ENCODE data around the gene TRPM3.

TRPM3 gene

DNA sequence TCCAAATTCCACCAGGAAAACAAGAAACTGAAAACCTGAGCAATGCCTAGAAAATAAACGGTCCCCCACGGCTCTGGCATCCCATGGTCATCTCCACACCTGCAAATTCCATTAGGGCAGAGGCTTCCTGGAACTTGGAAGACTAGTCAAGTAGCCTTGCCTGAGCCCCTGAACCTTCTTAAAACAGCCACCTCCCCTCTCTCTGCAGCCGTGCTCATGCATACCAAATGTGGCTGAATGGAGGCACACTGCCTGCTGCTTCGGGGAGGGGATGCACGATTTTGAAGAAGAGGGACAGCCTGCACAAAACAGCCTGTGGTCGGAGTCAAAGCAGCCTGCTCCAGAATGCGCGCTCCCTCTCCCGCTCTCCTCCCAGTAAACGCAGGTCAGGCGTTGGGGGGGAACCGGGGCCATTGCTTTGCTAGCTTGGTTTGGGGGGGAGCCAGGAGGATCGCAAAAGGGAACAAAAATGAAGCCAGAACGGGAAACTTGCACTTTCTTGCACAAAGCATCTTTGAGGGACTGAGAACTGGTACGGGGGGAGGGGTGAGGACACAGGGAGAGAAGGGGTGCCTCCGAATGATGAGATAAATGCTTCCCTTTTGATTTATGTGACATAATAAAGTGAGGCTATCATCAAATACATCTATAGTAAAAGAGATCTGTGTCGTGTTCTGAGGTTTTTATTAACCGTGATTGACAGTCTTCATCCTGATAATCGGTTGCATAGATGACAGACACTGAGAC is at the start of gene TRPM3:
Gene TRPM3 (minus strand): TSS at position 347 of the 747 bp plus-strand sequence. CDS start 267 bp downstream, at position 80.
- no peak for DNase-seq

DNA sequence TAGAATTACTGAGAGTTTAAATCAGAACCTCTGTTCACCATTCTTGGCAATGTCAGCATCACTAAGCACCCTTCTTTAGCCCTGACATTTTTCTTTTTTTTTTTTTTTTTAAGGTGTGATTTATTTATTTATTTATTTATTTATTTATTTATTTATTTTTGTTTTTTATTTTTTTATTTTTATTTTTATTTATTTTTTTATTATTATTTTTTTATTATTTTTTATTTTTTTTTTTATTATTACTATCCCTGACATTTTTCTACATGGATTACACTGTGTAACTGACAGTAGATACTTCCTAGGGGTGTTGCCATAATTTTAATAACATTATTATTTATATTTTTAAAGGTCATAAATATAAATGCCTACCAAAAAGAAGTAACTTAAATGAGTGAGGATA is 47.0 kb upstream of the TRPM3 start:
- DNase-seq = no peak

DNA sequence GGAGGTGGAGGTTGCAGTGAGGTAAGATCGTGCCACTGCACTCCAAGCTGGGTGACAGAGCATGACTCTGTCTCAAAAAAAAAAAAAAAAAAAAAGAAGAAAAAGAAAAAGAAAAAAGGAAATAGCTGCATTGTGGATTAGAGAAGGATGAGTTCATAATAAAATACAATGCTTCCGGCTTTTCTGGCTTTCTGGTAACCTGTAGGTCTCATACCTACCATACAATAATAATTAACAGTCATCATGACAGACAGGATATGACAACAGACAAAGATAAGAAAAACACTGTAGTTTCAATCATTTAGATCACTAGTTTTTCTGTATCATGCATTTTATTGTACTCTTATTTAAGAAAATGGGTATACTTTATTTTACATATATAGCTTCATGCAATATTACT is 40.7 kb upstream of the TRPM3 start:
- DNase-seq = no peak

DNA sequence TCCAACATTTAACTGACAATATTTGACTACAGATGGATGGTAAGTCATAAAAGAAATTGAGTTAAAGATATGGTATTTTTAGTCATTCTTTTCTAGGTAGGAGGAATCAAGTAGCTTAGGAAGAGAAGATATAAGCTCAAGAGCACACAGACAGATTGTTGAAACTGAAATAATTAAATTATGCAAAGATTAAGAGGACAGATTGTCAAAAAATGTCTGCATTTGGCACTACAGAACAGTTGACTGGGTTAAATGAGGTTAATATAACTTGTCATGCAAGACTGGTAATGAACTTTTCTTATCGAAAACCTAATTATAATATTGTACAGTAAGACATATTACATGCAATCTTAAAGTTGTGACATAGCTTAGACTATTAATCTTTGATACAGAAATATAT is 36.3 kb upstream of the TRPM3 start:
- DNase-seq = no peak

DNA sequence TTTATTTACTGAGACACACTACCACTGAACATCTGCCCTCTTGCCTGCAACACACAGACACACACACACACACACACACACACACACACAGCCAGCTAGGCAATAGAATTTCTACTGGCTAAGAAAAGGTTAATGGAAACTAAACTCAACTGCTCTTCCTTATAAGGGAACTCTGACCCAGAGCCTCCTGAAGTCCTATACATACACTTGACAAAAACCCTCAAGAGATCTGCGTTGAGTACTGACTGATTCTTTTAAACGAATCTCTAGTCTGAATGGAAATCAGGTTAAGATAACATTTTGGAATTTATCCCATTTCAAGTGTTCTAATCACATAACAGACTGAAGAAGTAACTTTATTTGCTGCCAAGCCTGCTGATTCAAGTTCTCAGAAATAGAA is 25.9 kb upstream of the TRPM3 start:
- DNase-seq = no peak

DNA sequence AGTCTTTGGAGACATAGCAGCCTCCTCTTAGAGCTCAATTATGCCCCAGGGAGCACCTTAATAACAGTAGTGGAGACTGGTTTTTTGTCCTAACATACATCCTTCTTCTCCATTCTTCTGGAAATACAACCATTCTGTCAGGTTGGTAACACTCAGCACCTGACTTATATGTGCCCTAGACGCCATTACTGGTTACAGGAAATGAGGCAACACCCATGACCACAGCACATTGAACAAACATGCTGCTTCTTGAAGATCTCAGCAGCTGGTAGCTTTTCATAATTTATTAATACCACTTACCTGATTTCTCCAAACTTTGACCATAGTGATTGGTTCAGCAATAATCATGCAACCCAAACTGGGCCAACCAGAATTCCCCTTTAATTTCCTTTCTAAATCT is 25.1 kb upstream of the TRPM3 start:
- DNase-seq = no peak

DNA sequence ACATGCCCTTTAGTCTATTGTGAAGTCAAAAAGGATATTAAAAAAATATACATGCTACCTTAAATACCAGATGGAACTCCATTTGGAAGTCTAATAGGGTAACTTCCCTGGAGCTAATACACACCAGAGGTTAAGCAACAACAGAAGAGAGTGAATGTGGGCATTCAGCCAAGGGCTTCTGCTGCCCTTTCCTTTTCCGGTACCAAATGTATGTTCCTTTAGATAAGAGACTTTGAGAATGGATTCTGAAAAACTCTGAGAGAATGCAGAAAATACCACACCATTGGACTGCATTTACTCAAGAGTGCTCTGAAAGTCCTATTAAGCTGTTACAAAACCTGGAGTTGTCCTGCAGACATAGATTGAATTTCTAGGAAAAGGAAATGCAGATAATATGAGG is 23.8 kb upstream of the TRPM3 start:
- no peak for DNase-seq

DNA sequence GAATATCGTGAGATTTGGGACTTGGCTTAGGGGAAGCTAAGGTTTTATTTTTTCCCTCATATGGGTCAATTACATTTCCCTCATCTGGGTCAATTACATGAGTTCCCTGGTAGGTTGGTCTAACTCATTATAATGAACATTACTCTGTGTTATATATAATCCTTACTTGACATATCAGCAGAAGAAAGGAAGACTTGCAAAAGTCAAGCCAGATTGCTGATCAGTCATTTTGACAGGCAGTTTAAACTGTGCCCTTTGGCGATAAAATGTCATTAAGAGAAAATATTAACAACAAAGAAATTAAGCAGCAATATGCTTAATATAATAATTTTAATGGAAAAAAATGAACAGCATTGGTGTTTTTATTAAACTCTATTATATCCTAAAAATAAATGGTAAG is 23.1 kb upstream of the TRPM3 start:
- DNase-seq = no peak

DNA sequence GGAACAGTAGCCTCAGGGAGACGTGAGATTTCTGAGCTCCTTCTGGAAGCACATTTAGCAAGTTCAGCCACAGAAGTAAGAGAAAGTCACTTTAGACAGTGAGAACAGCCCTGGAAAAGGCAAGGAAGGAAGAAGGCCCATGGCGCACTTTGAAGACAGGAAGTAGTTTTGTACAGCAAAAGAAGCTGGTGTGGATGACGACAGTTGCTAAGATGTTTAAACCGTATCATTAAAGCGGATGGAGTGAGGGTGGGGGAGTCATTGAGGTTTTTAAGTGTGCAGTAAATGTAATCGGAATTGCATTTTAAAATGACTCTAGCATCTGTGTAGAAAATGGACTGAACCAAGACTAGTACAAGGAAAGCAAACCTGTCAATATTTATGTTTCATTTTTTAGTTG is 15.3 kb upstream of the TRPM3 start:
- no peak for DNase-seq

DNA sequence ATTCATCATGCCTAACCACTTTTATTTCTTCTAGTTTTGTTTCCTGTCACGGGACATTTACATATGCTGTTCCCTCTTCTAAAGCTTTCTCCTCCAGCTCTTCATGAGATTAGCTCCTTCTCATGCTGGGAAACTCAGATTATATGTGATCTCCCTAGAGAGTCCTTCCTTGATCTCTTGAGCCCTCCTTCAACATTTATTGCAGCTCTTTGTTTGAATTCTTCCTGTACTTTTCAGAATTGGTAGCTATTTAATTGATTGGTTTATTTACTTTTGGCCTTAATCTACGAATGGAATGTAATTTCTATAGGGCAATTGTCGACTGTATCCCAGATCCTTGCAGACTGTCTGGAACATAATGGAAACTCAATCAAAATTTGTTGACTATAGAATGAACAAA is 9.7 kb upstream of the TRPM3 start:
- no peak for DNase-seq

DNA sequence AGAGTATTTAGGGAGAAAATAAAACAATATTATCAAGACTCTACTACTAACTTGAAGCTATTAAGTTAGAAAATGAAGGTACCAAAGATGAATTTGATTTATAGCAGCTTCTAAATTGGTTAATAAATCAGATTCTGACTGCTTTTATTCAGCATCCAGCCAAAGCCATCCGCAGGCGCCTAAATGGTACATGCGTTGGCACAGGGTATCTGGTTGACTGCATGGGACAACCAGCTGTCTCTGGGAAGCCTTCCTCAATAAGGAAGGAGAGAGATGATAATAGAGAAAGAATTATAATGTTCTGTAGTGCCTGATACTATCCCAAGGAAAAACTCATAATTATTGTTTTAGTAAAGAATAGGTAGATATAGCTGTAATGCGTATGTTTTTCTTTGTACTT is 9.1 kb upstream of the TRPM3 start:
- no peak for DNase-seq

DNA sequence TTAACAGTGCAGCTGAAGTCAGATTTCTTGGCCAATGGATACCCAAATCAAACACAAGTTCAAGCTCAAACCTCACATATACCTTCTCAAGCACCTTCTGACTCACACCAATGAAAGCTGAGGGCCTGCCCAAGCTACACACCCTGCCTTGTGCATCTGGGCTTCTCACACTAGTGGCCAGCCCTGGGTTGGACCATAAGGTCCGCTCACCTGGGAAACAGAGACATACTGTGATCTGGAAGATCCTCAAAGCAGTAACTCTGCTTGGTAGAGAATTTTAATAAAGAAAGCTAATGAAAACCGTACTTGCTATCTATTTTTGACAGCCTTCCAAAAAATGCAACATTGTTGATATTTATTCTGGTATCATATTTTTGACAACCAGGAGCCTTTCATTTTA is 7.4 kb upstream of the TRPM3 start:
- DNase-seq = no peak

DNA sequence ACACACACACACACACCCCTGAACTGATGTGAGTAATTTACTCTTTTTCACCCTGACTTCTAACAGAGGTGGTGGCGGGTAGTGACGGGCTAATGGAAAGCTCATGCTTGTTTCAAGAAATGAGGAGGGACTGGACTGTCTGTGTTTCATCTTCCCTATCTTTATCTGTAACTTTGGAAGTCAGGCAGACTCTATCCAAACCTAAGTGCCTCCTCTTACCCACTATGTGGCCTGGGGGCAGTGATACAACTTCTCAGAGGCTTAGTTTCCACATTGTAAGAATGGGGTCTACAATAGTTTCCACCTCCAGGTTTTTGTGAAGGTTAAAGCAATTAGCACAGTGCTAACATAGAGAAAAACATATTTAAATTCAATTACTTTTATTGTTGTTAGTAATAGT is 5.9 kb upstream of the TRPM3 start:
- no peak for DNase-seq

DNA sequence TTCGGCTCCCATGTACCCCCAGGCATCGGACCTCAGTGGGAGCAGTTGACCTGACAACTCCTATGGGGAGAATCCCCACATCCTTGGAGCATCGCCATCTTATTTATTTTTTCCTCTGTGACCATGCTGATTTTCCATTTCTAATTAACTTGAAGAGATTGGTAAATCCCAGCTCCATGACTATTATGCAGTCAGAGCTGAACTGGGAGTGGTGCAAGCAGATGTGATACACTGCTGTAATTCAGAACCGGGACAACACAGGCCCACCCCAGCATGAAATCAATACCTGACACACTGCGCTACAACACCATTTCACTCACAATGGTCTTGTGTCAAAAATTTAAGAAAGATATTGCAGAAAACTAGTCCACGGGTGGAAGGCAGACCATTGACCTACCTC is 1.0 kb upstream of the TRPM3 start:
- no peak for DNase-seq

DNA sequence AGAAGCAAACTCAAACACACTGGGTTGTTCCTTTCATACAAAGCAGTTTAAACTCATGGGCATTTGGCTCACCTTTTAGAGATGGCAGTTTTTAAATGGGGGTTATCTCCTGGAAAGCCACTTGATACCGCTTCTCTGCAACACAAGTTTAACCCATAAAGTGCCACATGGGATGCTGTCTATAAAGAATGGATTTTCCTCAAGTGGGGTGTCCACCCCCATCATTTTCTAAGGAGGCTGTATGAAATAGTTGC is 528 bp upstream of the TRPM3 start:
- DNase-seq = no peak

DNA sequence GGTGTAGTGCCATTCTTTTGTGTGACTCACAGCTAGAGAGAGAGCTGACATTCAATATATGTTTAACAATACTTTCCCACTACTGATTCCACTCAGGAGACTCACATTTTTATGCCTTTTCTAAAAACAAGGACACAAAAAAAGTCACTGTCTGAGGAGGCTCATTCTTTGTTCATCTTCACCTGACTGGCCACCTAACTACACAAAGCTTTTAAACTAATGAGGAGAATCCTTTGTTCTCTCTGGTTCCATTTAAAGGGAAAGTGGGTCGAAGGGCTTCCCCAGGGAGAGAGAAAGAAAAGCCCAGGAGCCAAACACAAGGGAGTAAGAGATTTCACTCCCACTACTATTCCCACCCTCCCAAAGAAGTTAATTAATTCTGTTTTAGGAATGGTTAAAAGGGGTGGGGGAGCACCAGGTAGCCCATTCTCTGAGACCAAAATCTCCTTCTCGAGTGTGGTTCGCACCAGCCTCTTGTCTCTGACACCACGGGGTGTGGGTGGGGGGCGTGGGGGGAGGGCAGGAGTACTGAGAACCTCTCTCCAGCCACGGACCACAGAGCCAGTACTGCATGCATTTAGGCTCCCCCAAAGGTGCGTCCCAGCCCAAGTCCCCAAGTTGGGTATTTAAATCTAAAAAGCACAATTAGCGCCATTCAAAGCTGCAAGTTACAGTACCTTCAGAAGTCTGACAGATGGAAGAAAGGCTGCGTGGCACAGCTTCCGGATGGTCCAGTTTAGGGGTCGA is 747 bp downstream of the TRPM3 start:
- DNase-seq = no peak

DNA sequence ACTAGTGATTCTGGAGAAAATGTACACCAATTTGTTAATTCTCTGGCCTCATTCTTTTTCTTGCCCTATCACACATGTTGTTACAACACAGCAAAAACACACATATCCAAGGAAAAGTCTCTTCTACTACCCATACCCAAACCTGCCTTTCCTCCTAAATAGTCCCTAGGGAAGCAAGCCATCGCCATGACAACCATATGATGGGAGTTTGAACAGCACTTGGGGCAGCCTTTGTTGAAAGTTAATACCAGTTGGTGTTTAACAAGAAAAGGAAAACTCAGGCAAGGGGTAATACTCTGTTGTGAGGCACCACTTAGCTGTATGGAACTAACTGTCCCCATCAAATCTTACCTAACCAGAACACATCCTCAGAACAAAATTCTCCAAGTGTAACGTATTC is 1.7 kb downstream of the TRPM3 start:
- no peak for DNase-seq

DNA sequence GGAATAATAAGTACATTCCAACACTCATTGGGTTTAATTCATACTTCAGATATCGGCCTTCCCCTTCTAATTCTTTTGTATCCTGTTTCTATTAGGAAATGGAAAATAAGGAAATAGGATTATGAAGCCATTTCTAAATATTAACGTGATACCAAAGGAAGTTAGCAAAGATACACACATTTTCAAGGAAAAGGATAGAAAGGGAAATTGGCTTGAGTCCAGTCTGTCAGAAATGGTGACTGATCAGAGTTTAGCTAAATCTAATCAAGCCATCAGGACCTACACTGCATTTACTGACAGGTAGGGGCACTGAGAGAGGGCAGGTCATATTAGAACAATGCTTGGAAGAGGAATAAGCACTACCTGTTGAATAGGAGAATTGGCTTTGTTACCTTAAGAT is 3.1 kb downstream of the TRPM3 start:
- DNase-seq = no peak

DNA sequence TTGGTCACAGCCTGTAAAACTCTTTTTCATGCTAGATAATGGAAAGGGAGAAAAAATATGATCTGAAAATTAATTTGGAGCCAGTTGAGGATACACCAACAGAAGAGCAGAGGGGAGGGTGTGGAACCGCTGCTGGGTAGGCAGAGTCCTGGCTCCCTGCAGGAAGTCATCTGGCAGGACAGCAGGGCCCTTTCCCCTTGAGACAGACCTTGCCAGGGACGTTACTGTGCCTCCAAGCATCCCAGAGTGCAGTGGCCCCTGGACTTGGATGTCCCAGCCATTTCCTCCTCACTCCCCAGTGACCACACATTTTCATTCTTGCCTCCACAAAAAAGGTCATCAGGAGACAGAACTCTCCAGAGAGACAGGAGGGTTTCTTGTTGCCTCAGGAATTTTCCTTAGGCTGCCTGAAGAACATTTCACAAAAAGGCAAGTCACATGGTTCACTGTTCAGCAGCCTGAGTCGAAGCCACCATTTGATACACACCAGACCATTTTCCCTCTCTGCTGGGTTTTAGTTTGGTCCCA is 5.9 kb downstream of the TRPM3 start:
- DNase-seq = no peak

DNA sequence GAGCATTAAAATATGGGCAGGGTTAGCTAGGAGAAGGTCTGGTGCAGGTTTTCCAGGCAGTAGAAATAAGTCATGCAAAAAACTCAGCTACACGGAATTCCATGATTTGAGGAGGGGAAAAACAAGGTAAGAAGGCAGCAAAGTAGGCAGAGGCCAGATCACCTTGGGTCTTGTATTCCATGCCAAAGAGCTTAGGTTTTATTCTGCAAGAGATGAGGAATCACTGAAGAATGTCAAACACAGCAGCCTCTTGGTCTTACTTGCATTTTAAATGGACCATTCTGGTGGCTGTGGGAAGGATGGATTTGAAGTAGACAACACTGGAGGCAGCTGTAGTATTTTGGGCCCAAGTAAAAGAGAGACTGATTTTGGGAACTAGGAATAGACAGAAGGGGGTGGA is 8.6 kb downstream of the TRPM3 start:
- no peak for DNase-seq

DNA sequence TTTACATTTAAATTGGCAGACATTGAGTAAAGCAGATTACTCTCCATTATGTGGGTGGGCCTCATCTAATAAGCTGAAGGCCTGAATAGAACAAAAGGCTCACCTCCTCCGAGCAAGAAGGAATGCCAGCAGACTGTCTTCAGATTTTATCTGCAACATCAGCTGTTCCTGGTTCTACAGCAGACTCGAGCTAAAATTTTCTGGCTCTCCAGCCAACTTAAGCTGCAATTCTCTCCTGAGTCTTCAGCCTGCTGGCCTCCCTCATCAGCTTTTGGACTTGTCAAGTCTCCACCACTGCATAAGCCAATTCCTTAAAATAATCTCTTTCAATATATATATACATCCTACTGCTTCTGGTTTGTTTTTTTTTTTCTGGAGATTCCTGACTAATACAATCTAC is 12.5 kb downstream of the TRPM3 start:
- no peak for DNase-seq

DNA sequence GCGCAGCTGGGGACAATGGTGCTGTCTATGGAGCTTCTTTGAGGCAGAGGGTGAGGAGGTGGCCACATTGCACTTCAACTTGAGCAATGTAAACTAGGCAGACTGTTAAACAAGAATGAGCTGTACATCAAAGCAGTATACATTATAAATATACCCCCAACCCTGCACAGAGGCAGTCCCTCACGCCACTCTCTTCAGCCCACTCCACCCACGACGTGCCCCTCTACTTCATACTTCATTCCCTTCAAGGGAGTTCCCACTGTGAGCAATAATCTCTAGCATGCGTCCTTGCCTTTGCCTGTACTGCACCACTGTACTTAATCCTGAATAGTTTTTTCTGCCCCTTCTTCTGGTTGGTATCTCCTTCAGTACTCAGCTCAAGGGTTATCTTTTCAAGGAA is 14.4 kb downstream of the TRPM3 start:
- no peak for DNase-seq

DNA sequence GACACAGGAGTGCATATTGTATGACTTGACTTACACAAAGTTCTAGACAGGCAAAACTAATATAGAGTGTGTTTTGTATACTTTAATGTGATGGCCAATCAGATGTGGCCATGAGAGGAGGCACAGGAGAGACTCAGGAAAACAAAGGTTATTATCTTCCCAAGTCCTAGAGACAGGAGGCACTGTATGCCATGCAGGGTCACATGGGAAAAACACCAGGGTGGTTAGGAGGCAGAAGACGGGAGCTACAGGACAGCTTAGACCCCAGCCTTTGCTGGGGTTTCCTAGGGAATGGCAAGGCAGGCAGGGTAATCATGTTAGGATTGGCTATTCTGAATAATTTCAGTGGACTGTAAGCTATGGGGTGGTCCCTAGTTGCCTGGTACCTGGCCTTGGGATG is 16.2 kb downstream of the TRPM3 start:
- no peak for DNase-seq

DNA sequence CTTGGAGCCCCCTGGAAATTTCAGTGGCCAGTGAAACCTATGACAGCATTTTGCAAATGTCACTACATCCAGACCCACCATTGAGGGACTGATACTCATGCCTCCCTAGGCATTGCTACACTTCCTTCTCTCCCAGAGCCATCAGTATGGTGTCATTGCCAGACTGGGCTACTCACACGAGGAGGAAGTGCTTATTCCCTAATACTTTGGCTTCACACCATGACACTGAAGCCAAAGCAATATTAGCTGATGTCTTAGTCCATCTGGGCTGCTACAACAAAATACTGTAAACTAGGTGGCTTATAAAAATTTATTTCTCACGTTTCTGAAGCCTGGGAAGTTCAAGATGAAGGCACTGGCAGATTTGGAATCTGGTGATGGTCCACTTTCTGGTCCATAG is 22.6 kb downstream of the TRPM3 start:
- DNase-seq = no peak

DNA sequence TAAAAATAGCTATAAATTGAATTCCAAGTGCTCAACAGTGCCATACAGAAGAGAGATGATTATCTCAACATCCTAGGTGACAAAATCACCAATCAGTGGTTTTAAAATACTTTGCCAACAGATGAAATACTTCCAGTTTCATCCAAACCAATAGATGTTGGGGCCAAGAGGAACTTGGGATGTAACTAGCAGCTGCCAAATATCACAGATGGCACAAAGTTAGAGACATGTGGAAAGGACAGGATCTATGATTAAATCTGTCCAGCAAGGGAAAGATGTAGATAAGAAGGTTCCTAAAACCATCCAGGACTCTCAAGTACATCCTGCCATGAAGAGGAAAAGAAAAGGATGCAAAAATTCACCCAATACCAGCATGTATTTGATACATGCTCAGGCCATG is 23.8 kb downstream of the TRPM3 start:
- DNase-seq = no peak
